Suprapubic skin (tissue), 4 donors: ENCODE results near the gene KDM2B. TPM values are rescaled to one million over a fixed set of nuclear protein-coding genes. Genes with fewer than 3 reads are reported as not detected.
A peak's percentile ranks its signal among the peaks of the same experiment; 100 is the strongest.

Source experiments
- DNase-seq, 2 donors: peaks; one replicate each; pipeline ENCODE4 v3.0.0-alpha.2; 2019; ENCODE audit warnings: low spot score in 2 of 2
- H3K27ac ChIP-seq: fragments of 200-600 bp; sonication (generic); one replicate; pipeline ENCODE4 v1.5.1; 2019
- H3K27me3 ChIP-seq: fragments of 200-600 bp; sonication (generic); one replicate; pipeline ENCODE4 v1.5.1; 2019
- H3K36me3 ChIP-seq: fragments of 200-600 bp; sonication (generic); one replicate; pipeline ENCODE4 v1.5.1; 2019
- H3K4me1 ChIP-seq: fragments of 200-600 bp; sonication (generic); one replicate; pipeline ENCODE4 v1.5.1; 2019
- H3K4me3 ChIP-seq: fragments of 200-600 bp; sonication (generic); one replicate; pipeline ENCODE4 v1.5.1; 2019; ENCODE audit warnings: mild to moderate bottlenecking
- H3K9me3 ChIP-seq: fragments of 200-600 bp; sonication (generic); one replicate; pipeline ENCODE4 v1.5.1; 2019
- EP300 ChIP-seq: sonication (generic); formaldehyde crosslinking; IDR thresholded peaks from one replicate; pipeline ENCODE4 v1.6.1; 2017; ENCODE audit warnings: antibody characterized with exemption
- POLR2A ChIP-seq, 2 donors: fragments of 450-650 bp; IDR thresholded peaks; one replicate each; pipeline ENCODE4 v1.6.1; 2017; ENCODE audit warnings: antibody characterized with exemption in 2 of 2, mild to moderate bottlenecking in 2 of 2, moderate library complexity in 2 of 2
- POLR2AphosphoS5 ChIP-seq, 3 donors: sonication (generic); formaldehyde crosslinking; IDR thresholded peaks; one replicate each; pipeline ENCODE4 v1.6.1; 2017; ENCODE audit warnings: antibody characterized with exemption in 3 of 3
- WGBS: methylation state at CpG from one replicate; pipeline ENCODE4 v1.1.5; 2018; 5-methylcytosine and 5-hydroxymethylcytosine counted together
- total RNA-seq, 4 donors: library from RNA; depleted of rRNA; stranded (reverse); fragments of >200 nt; gene quantifications; one replicate each; pipeline ENCODE4 v1.1.0, GENCODE V29; 2016
- TF ChIP-seq, protein P1 (sequence below), 2 donors: fragments of 200-600 bp in 1 of 2; fragments of 450-650 bp in 1 of 2; sonication (generic) in 1 of 2; IDR thresholded peaks; one replicate each; pipeline ENCODE4 v1.5.1; 2016 to 2019; ENCODE audit warnings: antibody characterized with exemption in 2 of 2, mild to moderate bottlenecking in 1 of 2, moderate library complexity in 1 of 2

Gene KDM2B
- total RNA-seq, 4 donors from 2014 or later, result 47.8 to 53.7 (median 50.4) TPM

DNA sequence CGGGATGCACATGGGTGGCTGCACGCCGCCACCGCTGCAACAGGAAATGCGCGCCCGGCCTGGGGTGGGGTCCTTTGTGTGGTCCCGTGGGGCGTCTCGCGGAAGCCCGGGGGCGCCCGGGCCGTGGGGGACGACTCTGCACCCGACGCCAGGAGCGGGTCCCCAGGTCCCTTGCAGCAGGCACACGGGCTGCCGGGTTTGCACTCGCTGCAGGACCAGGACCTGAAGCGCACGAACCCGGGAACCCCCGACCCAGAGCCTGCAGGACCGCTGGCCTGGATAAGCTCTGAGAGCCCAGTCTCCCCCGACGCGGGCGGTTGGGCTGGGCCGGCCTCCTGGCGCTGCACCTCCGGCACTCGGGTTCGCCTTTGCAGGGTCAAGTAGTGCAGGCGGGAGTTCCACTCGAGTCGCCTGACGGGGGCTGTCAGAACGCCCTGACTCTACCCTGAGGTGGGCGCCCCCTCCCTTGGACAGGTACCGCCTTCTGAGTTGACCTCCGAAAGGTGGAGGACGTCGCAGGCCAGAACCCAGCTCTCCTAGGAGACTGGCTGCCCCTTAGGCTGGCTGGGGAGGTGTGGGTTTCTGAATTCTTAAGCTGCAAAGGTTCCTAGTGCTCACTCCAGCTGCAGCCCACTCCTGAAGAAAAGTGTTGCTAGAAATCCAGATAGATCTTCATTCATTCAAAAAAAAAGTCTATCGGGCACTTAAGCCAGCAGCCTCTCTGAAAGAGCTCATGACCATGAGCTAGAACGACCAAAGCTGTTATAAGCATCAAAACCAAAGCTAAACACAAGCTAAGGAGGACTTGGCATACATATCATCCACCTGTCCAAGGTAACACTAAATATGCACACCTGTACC lies 113.0 kb downstream of the KDM2B start:
- peaks cover 21% of the 10 kb centered on the region for H3K4me1 ChIP-seq
- peak overlapping the region; percentile 59 for H3K27ac ChIP-seq
- TF ChIP-seq POLR2A (IDR thresholded peaks at IDR 0.05), result no peak
- TF ChIP-seq, protein P1, sequence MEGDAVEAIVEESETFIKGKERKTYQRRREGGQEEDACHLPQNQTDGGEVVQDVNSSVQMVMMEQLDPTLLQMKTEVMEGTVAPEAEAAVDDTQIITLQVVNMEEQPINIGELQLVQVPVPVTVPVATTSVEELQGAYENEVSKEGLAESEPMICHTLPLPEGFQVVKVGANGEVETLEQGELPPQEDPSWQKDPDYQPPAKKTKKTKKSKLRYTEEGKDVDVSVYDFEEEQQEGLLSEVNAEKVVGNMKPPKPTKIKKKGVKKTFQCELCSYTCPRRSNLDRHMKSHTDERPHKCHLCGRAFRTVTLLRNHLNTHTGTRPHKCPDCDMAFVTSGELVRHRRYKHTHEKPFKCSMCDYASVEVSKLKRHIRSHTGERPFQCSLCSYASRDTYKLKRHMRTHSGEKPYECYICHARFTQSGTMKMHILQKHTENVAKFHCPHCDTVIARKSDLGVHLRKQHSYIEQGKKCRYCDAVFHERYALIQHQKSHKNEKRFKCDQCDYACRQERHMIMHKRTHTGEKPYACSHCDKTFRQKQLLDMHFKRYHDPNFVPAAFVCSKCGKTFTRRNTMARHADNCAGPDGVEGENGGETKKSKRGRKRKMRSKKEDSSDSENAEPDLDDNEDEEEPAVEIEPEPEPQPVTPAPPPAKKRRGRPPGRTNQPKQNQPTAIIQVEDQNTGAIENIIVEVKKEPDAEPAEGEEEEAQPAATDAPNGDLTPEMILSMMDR (IDR thresholded peaks at IDR 0.05), result no peak
- H3K27me3 ChIP-seq, result no peaks in the 10 kb centered on the region
- 12% methylated on average over 5 of the region's 48 CpGs for WGBS
- H3K9me3 ChIP-seq, result no peaks in the 10 kb centered on the region
- no peaks in the 10 kb centered on the region for H3K36me3 ChIP-seq
- peak overlapping the region; percentile 77 for H3K4me3 ChIP-seq
- peak in 1 of 2 donors; percentile 81 for DNase-seq

DNA sequence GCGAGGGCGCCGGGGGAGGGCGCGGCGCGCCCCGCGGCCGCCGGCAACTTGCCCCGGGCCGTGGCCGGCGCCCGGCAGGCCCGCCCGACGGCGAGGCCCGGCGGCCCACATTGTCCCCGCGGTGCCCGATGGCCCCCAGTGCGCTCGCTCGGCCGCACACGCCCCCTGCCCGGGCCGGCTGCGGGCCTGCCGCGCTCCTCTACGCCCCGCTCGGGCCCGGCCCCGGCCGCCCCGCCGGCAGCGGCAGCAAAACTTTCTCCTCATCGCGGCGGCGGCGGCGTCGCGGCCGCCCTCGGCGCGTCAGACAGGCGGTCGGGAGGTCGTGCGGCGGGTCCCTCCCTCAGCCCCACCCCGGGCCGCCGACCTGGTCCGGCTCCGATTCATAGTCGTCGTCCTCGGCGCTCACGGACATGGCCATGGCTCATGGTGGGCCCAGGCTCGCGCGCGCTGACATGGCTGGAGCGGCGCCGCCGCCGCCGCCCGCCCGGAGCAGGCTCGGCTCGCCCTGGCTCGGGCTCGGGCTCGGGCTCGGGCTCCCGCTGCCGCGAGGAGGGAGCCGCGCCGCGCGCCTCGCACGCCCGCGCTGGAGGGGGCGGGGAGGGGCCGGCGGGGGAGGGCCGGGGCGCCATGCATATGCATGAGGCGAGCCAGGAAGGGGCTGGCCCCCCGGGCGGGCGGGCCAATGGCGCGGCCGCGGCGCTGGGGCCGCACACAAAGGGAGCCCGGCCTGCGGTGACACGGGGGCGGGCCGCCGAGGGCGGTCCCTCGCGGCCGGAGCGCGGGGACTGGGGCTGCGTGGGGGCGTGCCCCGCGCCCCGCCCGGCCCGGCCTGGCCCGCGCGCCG lies 113.8 kb downstream of the KDM2B start:
- H3K9me3 ChIP-seq, result no peaks in the 10 kb centered on the region
- DNase-seq, result peak; percentile 89 to 90
- no CpG with 5 or more reads among the region's 139 CpGs for WGBS
- TF ChIP-seq POLR2A (IDR thresholded peaks at IDR 0.05), result peak; percentile 27 to 34
- TF ChIP-seq, protein P1 (IDR thresholded peaks at IDR 0.05), result no peak
- H3K27me3 ChIP-seq, result no peaks in the 10 kb centered on the region
- peaks cover 21% of the 10 kb centered on the region for H3K4me1 ChIP-seq
- H3K4me3 ChIP-seq, result peak overlapping the region; percentile 77
- peak overlapping the region; percentile 83 for H3K27ac ChIP-seq
- no peaks in the 10 kb centered on the region for H3K36me3 ChIP-seq

DNA sequence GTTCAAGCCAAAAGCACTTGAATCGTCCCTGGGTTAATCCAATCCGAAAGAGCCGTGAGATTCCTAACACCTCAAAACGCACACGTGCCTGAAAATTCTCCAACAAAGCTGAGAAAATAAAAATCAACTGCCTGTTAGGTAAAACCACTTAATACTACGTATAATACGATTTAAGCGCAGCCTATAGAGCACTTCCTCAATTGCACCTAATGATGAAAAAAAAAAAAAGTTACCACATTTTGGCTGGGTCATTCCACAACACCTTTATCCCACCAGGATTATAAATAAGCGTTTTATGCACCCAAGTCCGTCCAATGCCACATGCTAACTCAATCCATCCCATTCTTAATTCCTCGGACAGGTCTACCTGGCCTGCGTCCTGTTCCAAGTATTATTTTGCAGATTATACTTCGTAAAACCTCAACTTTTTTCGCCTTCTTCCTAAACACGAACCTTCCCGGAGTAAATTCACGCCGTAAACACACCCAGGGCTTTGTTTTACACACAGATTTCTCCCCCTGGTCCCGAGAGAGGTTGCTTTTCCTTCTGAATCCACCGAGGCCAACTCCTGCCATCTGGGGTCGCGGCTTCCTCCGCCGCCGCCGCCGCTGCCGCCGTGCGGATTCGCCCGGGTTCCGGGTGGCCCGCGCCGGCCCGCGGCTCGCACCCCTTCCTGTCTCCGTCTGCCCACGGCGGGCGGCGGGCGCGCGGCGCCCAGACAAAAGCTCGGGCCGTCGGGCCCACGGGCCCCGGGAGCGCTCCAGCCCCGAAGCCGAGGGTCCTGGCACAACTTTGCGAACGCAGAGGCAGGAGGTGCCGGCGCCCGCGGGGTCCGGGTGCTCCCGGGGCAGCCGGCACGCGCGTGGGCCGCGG lies 114.7 kb downstream of the KDM2B start:
- no peak for TF ChIP-seq EP300
- no peak for TF ChIP-seq POLR2A (IDR thresholded peaks at IDR 0.05)
- TF ChIP-seq, protein P1 (IDR thresholded peaks at IDR 0.05), result no peak
- no peak for TF ChIP-seq POLR2AphosphoS5 (IDR thresholded peaks at IDR 0.05)
- DNase-seq, result no peak
- 15% methylated on average over 41 of the region's 70 CpGs for WGBS
- Histone ChIP-seq H3K9me3 (no peaks in the 10 kb centered on the region), H3K27me3 (no peaks in the 10 kb centered on the region), H3K36me3 (no peaks in the 10 kb centered on the region), H3K4me3 (peak overlapping the region; percentile 77), H3K27ac (peak overlapping the region; percentile 83), H3K4me1 (peaks cover 21% of the 10 kb centered on the region)

DNA sequence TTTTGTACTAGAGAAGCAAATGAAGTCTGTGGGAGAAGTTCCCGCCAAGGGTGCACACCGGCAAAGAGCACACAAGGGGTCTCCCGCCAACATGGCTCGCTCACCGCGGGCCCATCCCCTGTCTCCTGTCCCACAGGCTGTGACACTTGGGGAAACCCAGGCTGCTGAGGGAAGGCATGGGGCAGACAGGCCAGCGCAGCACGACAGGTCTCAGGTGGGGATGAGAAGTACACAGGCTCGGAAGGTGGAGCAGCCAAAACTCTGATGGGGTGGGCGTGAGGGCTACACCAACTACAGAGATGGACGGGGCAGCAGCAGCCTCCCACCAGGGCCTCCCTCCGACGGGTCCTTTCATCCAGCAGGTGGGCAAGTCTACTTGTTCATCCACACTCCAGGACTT lies 116.5 kb downstream of the KDM2B start:
- TF ChIP-seq EP300, result no peak
- WGBS, result 97% methylated on average over 12 of the region's 13 CpGs
- Histone ChIP-seq H3K27me3 (no peaks in the 10 kb centered on the region), H3K4me3 (no peak overlapping the region), H3K27ac (no peak overlapping the region), H3K9me3 (no peaks in the 10 kb centered on the region), H3K4me1 (peaks cover 21% of the 10 kb centered on the region), H3K36me3 (no peaks in the 10 kb centered on the region)
- no peak for DNase-seq

DNA sequence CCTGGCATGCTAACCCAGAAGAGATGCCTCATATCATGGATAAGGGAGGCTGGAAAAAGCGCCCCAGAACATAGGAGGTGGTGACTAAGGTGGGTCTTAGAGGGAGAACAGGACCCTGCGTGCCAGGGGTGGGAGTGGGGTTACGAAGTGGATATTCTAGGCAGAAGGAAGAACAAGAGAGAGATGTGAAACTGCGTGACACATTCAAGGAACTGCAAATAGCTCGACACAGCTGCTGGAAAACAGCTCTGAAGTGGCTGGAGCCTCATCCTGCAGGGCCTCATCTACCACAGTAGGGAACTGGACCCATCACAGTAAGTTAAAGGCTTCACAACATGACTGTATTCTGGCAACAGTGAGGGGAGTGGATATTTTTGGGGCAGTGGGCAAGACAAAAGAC lies 119.8 kb downstream of the KDM2B start:
- Histone ChIP-seq H3K36me3 (no peaks in the 10 kb centered on the region), H3K4me1 (peaks cover 9% of the 10 kb centered on the region), H3K4me3 (no peak overlapping the region), H3K27ac (no peak overlapping the region), H3K9me3 (no peaks in the 10 kb centered on the region), H3K27me3 (no peaks in the 10 kb centered on the region)
- 89% methylated on average over 5 of the region's 5 CpGs for WGBS
- TF ChIP-seq POLR2AphosphoS5 (IDR thresholded peaks at IDR 0.05), result no peak
- TF ChIP-seq, protein P1 (IDR thresholded peaks at IDR 0.05), result no peak
- TF ChIP-seq POLR2A (IDR thresholded peaks at IDR 0.05), result no peak
- no peak for TF ChIP-seq EP300
- no peak for DNase-seq
